Measurements from ENCODE around the gene SLN. TPM values are rescaled to one million over a fixed set of nuclear protein-coding genes. Genes with fewer than 3 reads are reported as not detected.
"Not testable (repeated sequence)": the region's sequence is repeated elsewhere in the genome, so short reads cannot be mapped to it uniquely, and the experiment has no call there.

The SLN gene
- not detected in 2 replicates for total RNA-seq (2021)
- long read RNA-seq: 0 reads

DNA sequence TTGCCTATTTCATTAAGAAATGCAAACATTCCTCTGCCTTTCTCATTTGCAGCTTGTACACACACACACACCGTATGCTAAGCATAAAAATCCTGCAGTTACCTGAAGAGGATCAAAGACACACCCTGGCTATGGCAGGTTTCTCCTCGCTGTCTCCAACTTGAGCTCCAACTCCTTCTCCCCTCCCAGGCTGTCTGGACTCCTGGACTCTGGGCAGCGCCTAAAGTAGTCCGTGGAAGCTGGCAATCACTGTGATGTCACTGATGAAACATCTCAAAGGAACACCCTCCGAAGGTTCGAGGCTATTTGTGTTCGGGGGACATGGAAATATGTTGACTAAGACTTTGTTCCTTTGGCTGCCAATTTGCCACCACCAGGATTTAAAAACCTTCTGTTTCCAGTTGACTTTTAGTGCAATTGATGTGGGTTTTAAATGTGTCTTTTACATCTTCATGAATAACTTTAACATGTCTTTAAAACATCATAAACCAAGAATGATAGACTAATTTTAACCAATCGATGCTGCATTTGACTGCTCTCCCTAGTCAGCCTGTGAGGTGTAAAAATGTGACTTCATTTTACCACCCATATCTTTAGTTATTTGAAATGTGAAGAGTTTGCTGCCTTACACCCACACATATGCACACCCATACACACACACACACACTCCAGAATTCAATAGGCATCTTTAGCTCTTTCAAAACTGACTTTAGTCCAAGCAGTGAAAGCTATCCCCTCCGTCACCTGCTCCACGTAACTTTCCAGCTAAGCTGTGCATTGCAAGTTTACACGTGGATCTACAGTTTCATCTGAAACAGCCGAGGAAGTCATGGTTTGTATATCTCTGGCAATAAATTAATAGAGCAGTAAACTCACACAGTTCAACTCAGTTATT is at the start of gene SLN:
SLN (minus strand) TSS at position 196 of the 895 bp plus-strand sequence.
- Histone ChIP-seq H3K23ac (ENCODE audit: insufficient read length, low read depth, low read length) (no peak within 1 kb of the TSS), H2AK5ac (ENCODE audit: insufficient read length, low read length) (no peak within 1 kb of the TSS), H3K79me1 (ENCODE audit: insufficient read depth, low read depth, low read length, poor library complexity, severe bottlenecking) (no peaks in the 10 kb centered on the region), H3K79me2 (ENCODE audit: insufficient read depth, low read length) (no peaks in the 10 kb centered on the region), H3K18ac (ENCODE audit: insufficient read length, low read depth, low read length) (no peak within 1 kb of the TSS), H4K20me1 (ENCODE audit: control insufficient read depth, insufficient read depth, insufficient read length) (no peaks in the 10 kb centered on the region), H2BK15ac (ENCODE audit: low read depth, low read length) (no peak within 1 kb of the TSS), H4K5ac (ENCODE audit: insufficient read length, low read depth, low read length) (no peak within 1 kb of the TSS), H3K9me3 (ENCODE audit: control insufficient read depth, low read depth, low read length) (no peaks in the 10 kb centered on the region), H3K4me1 (ENCODE audit: insufficient read depth, low read length) (peaks cover 8% of the 10 kb centered on the region; the same call in 1 of the 2 replicates), H2AFZ (ENCODE audit: low read length) (no peak within 1 kb of the TSS), H3K4me2 (ENCODE audit: insufficient read depth, insufficient read length, low read length) (no peak within 1 kb of the TSS), H2BK12ac (ENCODE audit: insufficient read length, low read depth, low read length) (no peak within 1 kb of the TSS), H3T11ph (ENCODE audit: low read length) (no peak within 1 kb of the TSS), H2BK20ac (ENCODE audit: low read depth, low read length, poor library complexity, severe bottlenecking) (no peak within 1 kb of the TSS), H4K8ac (replicated peaks; ENCODE audit: insufficient read length, low read depth, low read length) (no peak within 1 kb of the TSS), H3K56ac (ENCODE audit: insufficient read length, low read depth, low read length) (no peak within 1 kb of the TSS), H3K9ac (ENCODE audit: extremely low read depth, insufficient read length, low read length) (no peak within 1 kb of the TSS), H2BK120ac (ENCODE audit: low read depth, low read length, poor library complexity, severe bottlenecking) (no peak within 1 kb of the TSS), H3K27me3 (ENCODE audit: insufficient read depth, low read length) (no peaks in the 10 kb centered on the region), H4K91ac (ENCODE audit: insufficient read length, low read depth, low read length) (no peak within 1 kb of the TSS), H3K27ac (ENCODE audit: insufficient read length, low read depth, low read length) (no peak within 1 kb of the TSS), H3K4ac (ENCODE audit: low read depth, low read length) (no peak within 1 kb of the TSS), H2BK5ac (ENCODE audit: insufficient read length, low read length) (no peak within 1 kb of the TSS), H3K23me2 (ENCODE audit: insufficient read length, low read depth, low read length, poor library complexity, severe bottlenecking) (no peaks in the 10 kb centered on the region), H3K14ac (ENCODE audit: insufficient read depth, low read length) (no peak within 1 kb of the TSS)
- no peak for DNase-seq
- no peak within 1 kb of the TSS for H3K4me3 Mint-ChIP-seq
- H3K4me1 Mint-ChIP-seq: peaks cover 17 to 22% of the 10 kb centered on the region in 2 experiments
- H3K27me3 Mint-ChIP-seq (ENCODE audit: low read depth): peaks cover 11% of the 10 kb centered on the region
- no peaks in the 10 kb centered on the region; a peak in 2 of 7 replicates for H3K36me3 Mint-ChIP-seq (ENCODE audit: insufficient read depth in 1 of 3, low read depth in 3 of 3)
- TF ChIP-seq, protein P1, sequence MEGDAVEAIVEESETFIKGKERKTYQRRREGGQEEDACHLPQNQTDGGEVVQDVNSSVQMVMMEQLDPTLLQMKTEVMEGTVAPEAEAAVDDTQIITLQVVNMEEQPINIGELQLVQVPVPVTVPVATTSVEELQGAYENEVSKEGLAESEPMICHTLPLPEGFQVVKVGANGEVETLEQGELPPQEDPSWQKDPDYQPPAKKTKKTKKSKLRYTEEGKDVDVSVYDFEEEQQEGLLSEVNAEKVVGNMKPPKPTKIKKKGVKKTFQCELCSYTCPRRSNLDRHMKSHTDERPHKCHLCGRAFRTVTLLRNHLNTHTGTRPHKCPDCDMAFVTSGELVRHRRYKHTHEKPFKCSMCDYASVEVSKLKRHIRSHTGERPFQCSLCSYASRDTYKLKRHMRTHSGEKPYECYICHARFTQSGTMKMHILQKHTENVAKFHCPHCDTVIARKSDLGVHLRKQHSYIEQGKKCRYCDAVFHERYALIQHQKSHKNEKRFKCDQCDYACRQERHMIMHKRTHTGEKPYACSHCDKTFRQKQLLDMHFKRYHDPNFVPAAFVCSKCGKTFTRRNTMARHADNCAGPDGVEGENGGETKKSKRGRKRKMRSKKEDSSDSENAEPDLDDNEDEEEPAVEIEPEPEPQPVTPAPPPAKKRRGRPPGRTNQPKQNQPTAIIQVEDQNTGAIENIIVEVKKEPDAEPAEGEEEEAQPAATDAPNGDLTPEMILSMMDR (conservative IDR thresholded peaks at IDR 0.05): no peak
- WGBS (ENCODE audit: extremely low coverage, insufficient read length, low lambda C conversion rate): no CpG with 5 or more reads among the region's 12 CpGs
- peaks cover 0 to 4% of the 10 kb centered on the region in 2 experiments; a peak in 2 of 5 replicates for H3K9me3 Mint-ChIP-seq
- no peak within 1 kb of the TSS for H3K27ac Mint-ChIP-seq

DNA sequence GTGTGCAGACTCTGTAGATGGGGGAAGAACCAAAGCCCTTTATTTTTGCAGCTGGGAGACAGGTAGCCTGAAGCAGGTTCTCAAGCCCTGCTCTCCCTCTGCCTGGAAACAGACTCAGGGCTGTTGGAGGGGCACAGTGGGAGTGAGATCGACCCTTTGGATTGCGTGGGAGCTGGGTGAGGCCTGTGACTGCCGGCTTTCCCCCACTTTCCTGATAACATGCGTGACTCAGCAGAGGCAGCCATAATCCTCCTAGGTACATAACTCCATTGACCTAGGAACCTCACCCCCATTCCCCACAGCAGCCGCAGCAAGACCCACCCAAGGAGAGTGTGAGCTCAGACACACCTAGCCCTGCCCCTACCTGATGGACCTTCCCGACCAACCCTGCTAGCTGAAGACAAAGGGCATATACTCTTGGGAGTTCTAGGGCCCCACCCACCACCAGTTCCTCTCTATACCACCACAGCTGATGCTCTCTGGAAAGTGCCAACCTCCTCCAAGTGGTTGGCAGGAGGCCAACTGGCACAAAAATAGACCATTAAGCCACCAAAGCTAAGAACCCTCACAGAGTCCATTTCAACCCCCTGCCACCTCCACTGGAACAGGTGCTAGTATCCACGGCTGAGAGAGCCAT is 47.0 kb upstream of the SLN start:
- H2BK12ac ChIP-seq (ENCODE audit: insufficient read length, low read depth, low read length); H4K91ac ChIP-seq (ENCODE audit: insufficient read length, low read depth, low read length); H3K4me1 ChIP-seq (ENCODE audit: insufficient read depth, low read length); H2AFZ ChIP-seq (ENCODE audit: low read length); H2BK20ac ChIP-seq (ENCODE audit: low read depth, low read length, poor library complexity, severe bottlenecking); H3K79me2 ChIP-seq (ENCODE audit: insufficient read depth, low read length); H3K23ac ChIP-seq (ENCODE audit: insufficient read length, low read depth, low read length); H3K9me3 ChIP-seq (ENCODE audit: control insufficient read depth, low read depth, low read length); H3K27me3 ChIP-seq (ENCODE audit: insufficient read depth, low read length); H3K9ac ChIP-seq (ENCODE audit: extremely low read depth, insufficient read length, low read length); H3T11ph ChIP-seq (ENCODE audit: low read length); H3K27ac Mint-ChIP-seq; H3K4ac ChIP-seq (ENCODE audit: low read depth, low read length); H3K18ac ChIP-seq (ENCODE audit: insufficient read length, low read depth, low read length); H4K5ac ChIP-seq (ENCODE audit: insufficient read length, low read depth, low read length); H3K36me3 Mint-ChIP-seq (ENCODE audit: insufficient read depth in 1 of 3, low read depth in 3 of 3); H3K9me3 Mint-ChIP-seq; H2BK15ac ChIP-seq (ENCODE audit: low read depth, low read length); H4K20me1 ChIP-seq (ENCODE audit: control insufficient read depth, insufficient read depth, insufficient read length); H3K79me1 ChIP-seq (ENCODE audit: insufficient read depth, low read depth, low read length, poor library complexity, severe bottlenecking); H2BK120ac ChIP-seq (ENCODE audit: low read depth, low read length, poor library complexity, severe bottlenecking); H2BK5ac ChIP-seq (ENCODE audit: insufficient read length, low read length); H3K27ac ChIP-seq (ENCODE audit: insufficient read length, low read depth, low read length); H2AK5ac ChIP-seq (ENCODE audit: insufficient read length, low read length); DNase-seq; H3K14ac ChIP-seq (ENCODE audit: insufficient read depth, low read length); H4K8ac ChIP-seq (replicated peaks; ENCODE audit: insufficient read length, low read depth, low read length); H3K23me2 ChIP-seq (ENCODE audit: insufficient read length, low read depth, low read length, poor library complexity, severe bottlenecking); H3K4me1 Mint-ChIP-seq; H3K4me2 ChIP-seq (ENCODE audit: insufficient read depth, insufficient read length, low read length); H3K27me3 Mint-ChIP-seq (ENCODE audit: low read depth); H3K4me3 Mint-ChIP-seq; H3K56ac ChIP-seq (ENCODE audit: insufficient read length, low read depth, low read length): not testable (repeated sequence)
- no CpG with 5 or more reads among the region's 7 CpGs for WGBS (ENCODE audit: extremely low coverage, insufficient read length, low lambda C conversion rate)
